Esophagus muscularis mucosa (tissue), 4 donors: Measurements from ENCODE around the gene TRPV4. TPM values are rescaled to one million over a fixed set of nuclear protein-coding genes. Genes with fewer than 3 reads are reported as not detected.

Experiments
- DNase-seq: peaks from one replicate; pipeline ENCODE4 v3.0.0-alpha.2; 2017; ENCODE audit errors: extremely low spot score
- H3K27ac ChIP-seq, 4 donors: fragments of 200-600 bp; sonication (generic); replicated peaks in 1 of 4; 1 replicate in 3 of 4; 2 replicates in 1 of 4; pipeline ENCODE4 v1.5.1; 2016 to 2019; ENCODE audit warnings: mild to moderate bottlenecking in 1 of 4
- H3K27me3 ChIP-seq, 4 donors: fragments of 200-600 bp; sonication (generic); one replicate each; pipeline versions ENCODE4 v1.5.1 to v1.6.0; 2016 to 2019
- H3K36me3 ChIP-seq, 4 donors: fragments of 200-600 bp; sonication (generic); one replicate each; pipeline ENCODE4 v1.5.1; 2016 to 2019
- H3K4me1 ChIP-seq, 4 donors: fragments of 200-600 bp; sonication (generic); one replicate each; pipeline ENCODE4 v1.5.1; 2016 to 2019
- H3K4me3 ChIP-seq, 4 donors: fragments of 200-600 bp; sonication (generic); 1 replicate in 2 of 4; 2 replicates in 2 of 4; pipeline ENCODE4 v1.5.1; 2016 to 2019; ENCODE audit warnings: mild to moderate bottlenecking in 4 of 4, moderate library complexity in 1 of 4
- H3K9me3 ChIP-seq, 4 donors: fragments of 200-600 bp; sonication (generic); 1 replicate in 3 of 4; 2 replicates in 1 of 4; pipeline ENCODE4 v1.5.1; 2016 to 2019
- CTCF ChIP-seq, 3 experiments: fragments of 200-600 bp in 2 of 3; fragments of 450-650 bp in 1 of 3; sonication (generic) in 2 of 3; IDR thresholded peaks; one replicate each; pipeline ENCODE4 v1.5.1; 2017 to 2019; ENCODE audit warnings: antibody characterized with exemption in 3 of 3, mild to moderate bottlenecking in 2 of 3, moderate library complexity in 1 of 3
- EP300 ChIP-seq: sonication (generic); formaldehyde crosslinking; IDR thresholded peaks from one replicate; pipeline ENCODE4 v1.6.1; 2017; ENCODE audit warnings: antibody characterized with exemption
- POLR2A ChIP-seq: fragments of 450-650 bp; IDR thresholded peaks from one replicate; pipeline ENCODE4 v1.6.1; 2017; ENCODE audit warnings: antibody characterized with exemption, moderate library complexity, mild to moderate bottlenecking, low read depth
- POLR2AphosphoS5 ChIP-seq, 2 donors: sonication (generic); formaldehyde crosslinking; IDR thresholded peaks; one replicate each; pipeline ENCODE4 v1.6.1; 2017; ENCODE audit warnings: antibody characterized with exemption in 2 of 2
- WGBS: methylation state at CpG from one replicate; pipeline ENCODE4 v1.1.5; 2018; 5-methylcytosine and 5-hydroxymethylcytosine counted together
- intact Hi-C: fragments of 100-400 bp; cut with DNase I; formaldehyde crosslinking; loops from one replicate; pipeline ENCODE4 v1.15.1; 2023
- total RNA-seq, 4 donors: library from RNA; depleted of rRNA; stranded (reverse); fragments of >200 nt; gene quantifications; one replicate each; pipeline versions ENCODE4 v1.1.0 to v1.2.1, GENCODE V29; 2016

Gene TRPV4
- total RNA-seq, 4 donors from 2014 or later: under 0.01 to 0.63 (median 0.35) TPM

- no peaks in the 10 kb centered on the region for H3K36me3 ChIP-seq
- intact Hi-C loops: no loop called here
- H3K4me3 ChIP-seq: no peak overlapping the region
- DNase-seq: no peak
- H3K27ac ChIP-seq: no peak overlapping the region
- WGBS: 84% methylated on average over 11 of the region's 15 CpGs
- H3K9me3 ChIP-seq: peaks cover 0 to 18% (median 10%) of the 10 kb centered on the region in 4 donors
- TF ChIP-seq POLR2A: no peak
- TF ChIP-seq CTCF (IDR thresholded peaks at IDR 0.05): no peak
- TF ChIP-seq POLR2AphosphoS5 (IDR thresholded peaks at IDR 0.05): no peak
- TF ChIP-seq EP300: no peak
- H3K27me3 ChIP-seq: peaks cover 0 to 8% (median 0%) of the 10 kb centered on the region in 4 donors
- H3K4me1 ChIP-seq: peaks cover 0 to 8% (median 0%) of the 10 kb centered on the region in 4 donors
Measured at GRCh38 chr12:109758426-109759420, 74.5 kb downstream of the TRPV4 start.

- peaks cover 0 to 8% (median 0%) of the 10 kb centered on the region in 4 donors for H3K27me3 ChIP-seq
- no peak overlapping the region for H3K4me3 ChIP-seq
- peaks cover 0 to 12% (median 7%) of the 10 kb centered on the region in 4 donors for H3K9me3 ChIP-seq
- no peak for TF ChIP-seq EP300
- TF ChIP-seq POLR2AphosphoS5 (IDR thresholded peaks at IDR 0.05): no peak
- TF ChIP-seq POLR2A: no peak
- TF ChIP-seq CTCF (IDR thresholded peaks at IDR 0.05): no peak
- DNase-seq: no peak
- intact Hi-C loops: no loop called here
- no peaks in the 10 kb centered on the region for H3K36me3 ChIP-seq
- peaks cover 0 to 8% (median 0%) of the 10 kb centered on the region in 4 donors for H3K4me1 ChIP-seq
- H3K27ac ChIP-seq: no peak overlapping the region
- 92% methylated on average over 11 of the region's 11 CpGs for WGBS
Measured at GRCh38 chr12:109757671-109758265, 75.4 kb downstream of the TRPV4 start.

GRCh38 chr12:109756457-109756856, 76.7 kb downstream of the TRPV4 start:
- peaks cover 0 to 12% (median 7%) of the 10 kb centered on the region in 4 donors for H3K9me3 ChIP-seq
- H3K27ac ChIP-seq: no peak overlapping the region
- 100% methylated on average over 1 of the region's 1 CpG for WGBS
- DNase-seq: no peak
- TF ChIP-seq POLR2AphosphoS5 (IDR thresholded peaks at IDR 0.05) (no peak), EP300 (no peak), CTCF (IDR thresholded peaks at IDR 0.05) (no peak), POLR2A (no peak)
- peaks cover 0 to 8% (median 0%) of the 10 kb centered on the region in 4 donors for H3K4me1 ChIP-seq
- H3K27me3 ChIP-seq: peaks cover 0 to 8% (median 0%) of the 10 kb centered on the region in 4 donors
- H3K4me3 ChIP-seq: no peak overlapping the region
- intact Hi-C loops: no loop called here
- H3K36me3 ChIP-seq: no peaks in the 10 kb centered on the region

GRCh38 chr12:109753959-109754358, 79.2 kb downstream of the TRPV4 start:
- Histone ChIP-seq H3K36me3 (no peaks in the 10 kb centered on the region), H3K4me1 (no peaks in the 10 kb centered on the region), H3K9me3 (peaks cover 0 to 12% (median 7%) of the 10 kb centered on the region in 4 donors), H3K4me3 (no peak overlapping the region), H3K27me3 (no peaks in the 10 kb centered on the region), H3K27ac (no peak overlapping the region)
- intact Hi-C loops: no loop called here
- no peak for DNase-seq
- TF ChIP-seq EP300 (no peak), POLR2AphosphoS5 (IDR thresholded peaks at IDR 0.05) (no peak), POLR2A (no peak), CTCF (IDR thresholded peaks at IDR 0.05) (no peak)
- 75% methylated on average over 2 of the region's 2 CpGs for WGBS
